Measurements from ENCODE around the gene MTMR4. TPM values are rescaled to one million over a fixed set of nuclear protein-coding genes. Genes with fewer than 3 reads are reported as not detected.

Gene MTMR4
- total and polyA plus RNA-seq, 2 experiments from 2014 or later: 25.2 to 47.8 TPM

DNA sequence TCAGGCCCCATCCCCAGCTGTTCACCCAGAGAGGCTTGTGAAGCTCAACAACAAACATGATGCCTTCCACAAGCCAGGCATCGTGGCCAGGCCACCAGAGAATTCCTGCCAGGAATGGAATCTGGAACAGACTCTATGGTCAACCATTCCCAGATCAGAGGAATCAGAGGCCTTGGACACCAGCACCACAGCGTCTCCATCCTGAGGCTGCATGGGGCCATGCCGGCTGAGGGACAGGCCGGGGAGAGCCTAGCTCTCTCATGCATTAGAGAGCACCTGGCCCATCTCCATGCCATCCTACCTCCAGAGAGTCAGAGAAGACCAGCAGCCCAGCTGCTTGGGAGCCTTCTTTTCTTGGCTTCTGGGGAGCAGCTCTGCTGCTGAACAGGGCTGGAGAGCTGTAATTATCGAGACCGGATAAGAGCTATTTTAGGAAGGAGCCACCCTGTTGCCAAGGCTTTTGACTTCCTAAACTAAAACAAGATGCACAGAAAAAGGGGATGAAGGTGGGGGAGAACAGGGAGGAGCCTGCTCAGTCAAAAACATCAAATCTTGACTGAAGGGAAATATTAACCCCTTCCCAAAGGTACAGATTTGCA is 24.5 kb upstream of the MTMR4 start:
- WGBS (ENCODE audit: low lambda C conversion rate, missing lambda C conversion rate): 83% methylated on average over 6 of the region's 6 CpGs

GRCh38 chr17:58537266-58537665 is 22.8 kb upstream of the MTMR4 start:
- H3K27me3 ChIP-seq: peaks cover 11% of the 10 kb centered on the region
- no peaks in the 10 kb centered on the region for H3K4me1 ChIP-seq (ENCODE audit: insufficient read depth)
- H2AFZ ChIP-seq: no peak overlapping the region
- H3K9me2 ChIP-seq (replicated peaks; ENCODE audit: insufficient read depth): no peaks in the 10 kb centered on the region
- H4K20me1 ChIP-seq (ENCODE audit: insufficient read depth, poor library complexity, severe bottlenecking): no peaks in the 10 kb centered on the region
- H3K36me3 ChIP-seq (replicated peaks; ENCODE audit: insufficient read depth, low read depth): no peaks in the 10 kb centered on the region
- WGBS (ENCODE audit: low lambda C conversion rate, missing lambda C conversion rate): 81% methylated on average over 4 of the region's 4 CpGs
- no peak overlapping the region for H3K4me3 ChIP-seq
- no peak overlapping the region for H3K27ac ChIP-seq
- no peak overlapping the region for H3K4me2 ChIP-seq
- TF ChIP-seq EZH2phosphoT487 (IDR thresholded peaks at IDR 0.05; ENCODE audit: low read depth, severe bottlenecking, unreplicated experiment) (no peak), EZH2 (IDR thresholded peaks at IDR 0.05; ENCODE audit: borderline replicate concordance) (no peak)
- H3K9me3 ChIP-seq (ENCODE audit: low read depth): no peaks in the 10 kb centered on the region
- no peaks in the 10 kb centered on the region for H3K79me2 ChIP-seq
- DNase-seq (ENCODE audit: low spot score): no peak

More for the DNA sequence above, 24.5 kb upstream of the MTMR4 start:
- H3K36me3 ChIP-seq (replicated peaks; ENCODE audit: insufficient read depth, low read depth): no peaks in the 10 kb centered on the region
- H3K4me2 ChIP-seq: no peak overlapping the region
- DNase-seq (ENCODE audit: low spot score): no peak
- no peaks in the 10 kb centered on the region for H3K79me2 ChIP-seq
- H3K4me3 ChIP-seq: no peak overlapping the region
- no peak overlapping the region for H2AFZ ChIP-seq
- H3K4me1 ChIP-seq (ENCODE audit: insufficient read depth): no peaks in the 10 kb centered on the region
- no peaks in the 10 kb centered on the region for H3K27me3 ChIP-seq
- no peaks in the 10 kb centered on the region for H4K20me1 ChIP-seq (ENCODE audit: insufficient read depth, poor library complexity, severe bottlenecking)
- no peaks in the 10 kb centered on the region for H3K9me2 ChIP-seq (replicated peaks; ENCODE audit: insufficient read depth)
- TF ChIP-seq EZH2phosphoT487 (IDR thresholded peaks at IDR 0.05; ENCODE audit: low read depth, severe bottlenecking, unreplicated experiment) (no peak), EZH2 (IDR thresholded peaks at IDR 0.05; ENCODE audit: borderline replicate concordance) (no peak)
- TF ChIP-seq, protein P1, sequence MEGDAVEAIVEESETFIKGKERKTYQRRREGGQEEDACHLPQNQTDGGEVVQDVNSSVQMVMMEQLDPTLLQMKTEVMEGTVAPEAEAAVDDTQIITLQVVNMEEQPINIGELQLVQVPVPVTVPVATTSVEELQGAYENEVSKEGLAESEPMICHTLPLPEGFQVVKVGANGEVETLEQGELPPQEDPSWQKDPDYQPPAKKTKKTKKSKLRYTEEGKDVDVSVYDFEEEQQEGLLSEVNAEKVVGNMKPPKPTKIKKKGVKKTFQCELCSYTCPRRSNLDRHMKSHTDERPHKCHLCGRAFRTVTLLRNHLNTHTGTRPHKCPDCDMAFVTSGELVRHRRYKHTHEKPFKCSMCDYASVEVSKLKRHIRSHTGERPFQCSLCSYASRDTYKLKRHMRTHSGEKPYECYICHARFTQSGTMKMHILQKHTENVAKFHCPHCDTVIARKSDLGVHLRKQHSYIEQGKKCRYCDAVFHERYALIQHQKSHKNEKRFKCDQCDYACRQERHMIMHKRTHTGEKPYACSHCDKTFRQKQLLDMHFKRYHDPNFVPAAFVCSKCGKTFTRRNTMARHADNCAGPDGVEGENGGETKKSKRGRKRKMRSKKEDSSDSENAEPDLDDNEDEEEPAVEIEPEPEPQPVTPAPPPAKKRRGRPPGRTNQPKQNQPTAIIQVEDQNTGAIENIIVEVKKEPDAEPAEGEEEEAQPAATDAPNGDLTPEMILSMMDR (IDR thresholded peaks at IDR 0.05; ENCODE audit: poor library complexity): no peak
- no peak overlapping the region for H3K27ac ChIP-seq
- no peaks in the 10 kb centered on the region for H3K9me3 ChIP-seq (ENCODE audit: low read depth)

DNA sequence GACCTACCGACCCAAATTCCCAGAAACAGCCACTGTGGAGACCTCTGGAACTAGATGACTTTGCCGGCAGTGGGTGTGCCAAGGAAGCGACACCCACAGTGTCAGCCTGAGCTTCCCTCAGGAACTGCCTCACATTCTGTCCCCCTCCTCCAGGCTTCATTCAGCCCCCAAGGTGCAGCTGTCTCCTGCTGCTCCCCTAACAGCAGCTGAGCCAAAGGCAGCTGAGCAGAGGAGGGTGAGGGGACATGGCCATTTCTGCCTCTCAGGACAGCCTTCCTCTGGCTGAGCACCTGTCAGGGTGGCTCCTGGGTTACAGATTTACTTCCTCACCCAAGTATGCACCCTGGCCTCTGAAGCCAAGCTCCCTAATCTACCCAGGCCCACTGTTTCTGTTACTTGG is 22.1 kb upstream of the MTMR4 start:
- WGBS (ENCODE audit: low lambda C conversion rate, missing lambda C conversion rate): 91% methylated on average over 3 of the region's 3 CpGs
- H2AFZ ChIP-seq: no peak overlapping the region
- TF ChIP-seq EZH2 (IDR thresholded peaks at IDR 0.05; ENCODE audit: borderline replicate concordance): no peak
- TF ChIP-seq, protein P1 (IDR thresholded peaks at IDR 0.05; ENCODE audit: poor library complexity): no peak
- no peak for TF ChIP-seq EZH2phosphoT487 (IDR thresholded peaks at IDR 0.05; ENCODE audit: low read depth, severe bottlenecking, unreplicated experiment)
- no peak overlapping the region for H3K27ac ChIP-seq
- no peak for DNase-seq (ENCODE audit: low spot score)
- H4K20me1 ChIP-seq (ENCODE audit: insufficient read depth, poor library complexity, severe bottlenecking): no peaks in the 10 kb centered on the region
- H3K9me3 ChIP-seq (ENCODE audit: low read depth): no peaks in the 10 kb centered on the region
- H3K9me2 ChIP-seq (replicated peaks; ENCODE audit: insufficient read depth): no peaks in the 10 kb centered on the region
- H3K79me2 ChIP-seq: no peaks in the 10 kb centered on the region
- H3K4me1 ChIP-seq (ENCODE audit: insufficient read depth): peaks cover 2% of the 10 kb centered on the region
- H3K4me3 ChIP-seq: no peak overlapping the region
- no peak overlapping the region for H3K4me2 ChIP-seq
- H3K36me3 ChIP-seq (replicated peaks; ENCODE audit: insufficient read depth, low read depth): no peaks in the 10 kb centered on the region
- H3K27me3 ChIP-seq: peaks cover 13% of the 10 kb centered on the region

DNA sequence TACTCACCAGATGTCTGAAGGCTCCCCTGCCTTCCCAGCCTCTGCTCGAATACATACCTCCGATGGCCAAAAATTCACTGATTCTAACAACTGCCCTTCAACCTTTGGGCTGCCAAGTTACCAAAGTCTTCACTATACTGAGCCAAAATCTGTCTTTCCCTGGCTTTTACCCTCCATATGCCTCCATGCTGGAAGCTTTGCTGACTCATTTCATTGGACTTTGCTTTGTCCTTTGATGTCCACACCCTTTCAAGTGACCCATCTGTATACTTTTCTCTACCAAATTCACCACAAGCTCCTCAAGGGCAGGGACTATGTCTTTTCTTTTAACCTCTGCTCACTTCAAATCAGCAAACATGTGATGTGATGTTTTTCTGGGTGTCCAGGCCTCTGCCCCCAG is 21.0 kb upstream of the MTMR4 start:
- H3K27ac ChIP-seq: no peak overlapping the region
- 90% methylated on average over 2 of the region's 2 CpGs for WGBS (ENCODE audit: low lambda C conversion rate, missing lambda C conversion rate)
- no peak for DNase-seq (ENCODE audit: low spot score)
- peaks cover 2% of the 10 kb centered on the region for H3K4me1 ChIP-seq (ENCODE audit: insufficient read depth)
- H3K36me3 ChIP-seq (replicated peaks; ENCODE audit: insufficient read depth, low read depth): no peaks in the 10 kb centered on the region
- no peaks in the 10 kb centered on the region for H4K20me1 ChIP-seq (ENCODE audit: insufficient read depth, poor library complexity, severe bottlenecking)
- no peaks in the 10 kb centered on the region for H3K9me3 ChIP-seq (ENCODE audit: low read depth)
- H2AFZ ChIP-seq: no peak overlapping the region
- no peaks in the 10 kb centered on the region for H3K9me2 ChIP-seq (replicated peaks; ENCODE audit: insufficient read depth)
- TF ChIP-seq, protein P1 (IDR thresholded peaks at IDR 0.05; ENCODE audit: poor library complexity): no peak
- TF ChIP-seq EZH2phosphoT487 (IDR thresholded peaks at IDR 0.05; ENCODE audit: low read depth, severe bottlenecking, unreplicated experiment) (no peak), EZH2 (IDR thresholded peaks at IDR 0.05; ENCODE audit: borderline replicate concordance) (no peak)
- no peaks in the 10 kb centered on the region for H3K79me2 ChIP-seq
- peaks cover 23% of the 10 kb centered on the region for H3K27me3 ChIP-seq
- no peak overlapping the region for H3K4me2 ChIP-seq
- H3K4me3 ChIP-seq: no peak overlapping the region
